HG03439 (cell line): Measurements from ENCODE around the gene HOXA5.

Experiments
- ATAC-seq: cut with Tn5 transposase; IDR thresholded peaks from one replicate; pipeline ENCODE4 v1.9.1; 2021; ENCODE audit warnings: mild to moderate bottlenecking, moderate library complexity; ENCODE audit not compliant: unreplicated experiment

The HOXA5 gene

GRCh38 chr7:27138472-27138871, 5.0 kb downstream of the HOXA5 start:
- no peak for ATAC-seq

GRCh38 chr7:27137640-27138315, 5.7 kb downstream of the HOXA5 start:
- no peak for ATAC-seq

- ATAC-seq: no peak
Measured at GRCh38 chr7:27134392-27134791, 9.1 kb downstream of the HOXA5 start.

- ATAC-seq: no peak
Measured at GRCh38 chr7:27133409-27134231, 9.9 kb downstream of the HOXA5 start.

GRCh38 chr7:27132978-27133377, 10.5 kb downstream of the HOXA5 start:
- ATAC-seq: no peak

GRCh38 chr7:27132214-27132613, 11.3 kb downstream of the HOXA5 start:
- no peak for ATAC-seq

- ATAC-seq: no peak
Measured at GRCh38 chr7:27131390-27131819, 12.1 kb downstream of the HOXA5 start.

GRCh38 chr7:27130540-27131389, 12.7 kb downstream of the HOXA5 start, which contains the start of gene HOXA4:
HOXA4 (minus strand) TSS chr7:27130757; CDS start chr7:27130733, 24 bp downstream.
- ATAC-seq: no peak

- ATAC-seq: no peak
Measured at GRCh38 chr7:27129729-27130539, 13.5 kb downstream of the HOXA5 start.

- no peak for ATAC-seq
Measured at GRCh38 chr7:27128776-27129728, 14.4 kb downstream of the HOXA5 start.

- no peak for ATAC-seq
Measured at GRCh38 chr7:27128034-27128433, 15.4 kb downstream of the HOXA5 start.

GRCh38 chr7:27126596-27127327, 16.7 kb downstream of the HOXA5 start:
- no peak for ATAC-seq

- ATAC-seq: no peak
Measured at GRCh38 chr7:27125986-27126394, 17.5 kb downstream of the HOXA5 start.

- ATAC-seq: no peak
Measured at GRCh38 chr7:27124902-27125689, 18.4 kb downstream of the HOXA5 start.

- no peak for ATAC-seq
Measured at GRCh38 chr7:27124096-27124901, 19.2 kb downstream of the HOXA5 start.

GRCh38 chr7:27123477-27124053, 19.9 kb downstream of the HOXA5 start:
- ATAC-seq: no peak
